Measurements from ENCODE around the gene RAD51B.

RAD51B gene

DNA sequence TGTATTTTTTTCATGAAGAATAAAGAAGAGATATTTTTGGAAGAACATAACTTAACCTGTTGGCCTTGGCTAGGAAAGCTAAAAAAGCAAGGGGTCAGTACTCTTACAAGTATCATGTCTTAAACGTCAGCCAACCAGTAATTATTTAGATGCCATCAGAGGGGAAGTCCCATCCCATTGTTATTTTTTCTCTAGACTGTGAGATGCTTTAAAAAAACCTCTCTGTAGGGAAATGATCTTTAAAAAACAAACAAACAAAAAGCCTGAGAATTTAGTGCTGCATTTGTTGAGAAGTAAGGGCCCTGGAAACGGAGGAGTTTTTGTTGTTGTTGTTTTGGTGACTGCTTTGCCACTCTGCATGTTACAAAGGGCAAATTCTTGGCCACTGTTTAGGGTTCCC, 499.2 kb downstream of the RAD51B start:
- DNase-seq (ENCODE audit: low read depth): peak; percentile 45
- Histone ChIP-seq H3K9me3 (ENCODE audit: control insufficient read depth, low read length) (no peaks in the 10 kb centered on the region), H3K4me1 (ENCODE audit: control insufficient read depth, insufficient read depth, low read length) (no peaks in the 10 kb centered on the region), H3K36me3 (ENCODE audit: control insufficient read depth, insufficient read depth, low read length, severe bottlenecking) (no peaks in the 10 kb centered on the region), H3K27me3 (replicated peaks; ENCODE audit: control insufficient read depth, insufficient read depth, low read length) (no peaks in the 10 kb centered on the region), H3K4me3 (ENCODE audit: low read length) (no peak overlapping the region), H3K9ac (ENCODE audit: low read length) (no peak overlapping the region)

DNA sequence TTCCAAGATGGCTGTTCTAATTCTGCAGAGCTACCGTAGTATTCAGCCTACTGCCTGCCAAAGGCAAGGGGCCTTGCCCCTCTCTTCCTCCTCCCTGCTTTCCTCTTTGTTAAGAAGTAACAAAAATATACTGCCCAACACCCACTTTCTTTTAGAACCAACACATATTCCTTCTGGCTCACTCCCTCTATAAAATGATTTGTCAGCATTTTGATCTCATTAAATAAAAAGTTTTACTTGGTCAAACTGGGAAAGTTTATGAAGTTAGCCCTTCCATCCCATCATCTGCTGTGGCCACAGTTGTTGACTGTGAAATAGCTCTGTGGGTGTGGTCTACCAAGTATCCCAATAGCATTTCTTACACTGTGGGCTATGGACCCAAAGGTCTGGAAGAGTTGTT, 500.9 kb downstream of the RAD51B start:
- Histone ChIP-seq H3K9ac (ENCODE audit: low read length) (no peak overlapping the region), H3K27me3 (replicated peaks; ENCODE audit: control insufficient read depth, insufficient read depth, low read length) (no peaks in the 10 kb centered on the region), H3K36me3 (ENCODE audit: control insufficient read depth, insufficient read depth, low read length, severe bottlenecking) (no peaks in the 10 kb centered on the region), H3K4me3 (ENCODE audit: low read length) (no peak overlapping the region), H3K4me1 (ENCODE audit: control insufficient read depth, insufficient read depth, low read length) (no peaks in the 10 kb centered on the region), H3K9me3 (ENCODE audit: control insufficient read depth, low read length) (no peaks in the 10 kb centered on the region)
- DNase-seq (ENCODE audit: low read depth): no peak

DNA sequence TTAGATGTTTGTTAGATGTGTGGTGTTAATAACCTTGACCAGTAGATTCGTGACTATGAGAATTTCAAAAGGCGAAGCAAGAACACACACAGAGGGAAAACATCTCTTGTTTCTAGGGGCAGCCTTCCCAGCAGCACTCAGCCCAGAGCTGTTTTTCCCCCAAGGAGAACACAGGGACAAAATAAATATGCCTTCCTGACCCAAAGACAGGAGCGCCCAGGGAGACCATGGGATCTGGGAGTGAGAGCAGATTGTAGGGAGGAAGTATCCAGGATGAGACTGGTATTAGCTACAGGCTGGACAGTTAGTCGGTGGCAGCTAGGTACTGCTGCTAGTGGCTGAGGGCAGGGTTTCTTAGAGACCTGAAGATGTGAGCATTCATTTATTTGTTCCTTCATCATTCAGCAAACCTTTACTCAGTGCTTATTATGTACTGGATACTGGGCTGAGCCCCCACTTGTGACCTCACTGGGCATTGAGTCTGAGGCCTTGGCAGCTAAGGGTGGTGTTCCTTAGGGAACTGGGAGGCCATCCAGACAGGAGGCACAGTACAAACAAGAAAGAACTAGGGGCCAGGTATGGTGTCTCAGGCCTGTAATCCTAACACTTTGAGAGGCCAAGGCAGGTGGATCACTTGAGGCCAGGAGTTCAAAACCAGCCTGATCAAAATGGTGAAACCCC, 503.5 kb downstream of the RAD51B start:
- H3K9me3 ChIP-seq (ENCODE audit: control insufficient read depth, low read length): no peaks in the 10 kb centered on the region
- no peaks in the 10 kb centered on the region for H3K36me3 ChIP-seq (ENCODE audit: control insufficient read depth, insufficient read depth, low read length, severe bottlenecking)
- no peaks in the 10 kb centered on the region for H3K27me3 ChIP-seq (replicated peaks; ENCODE audit: control insufficient read depth, insufficient read depth, low read length)
- no peak overlapping the region for H3K4me3 ChIP-seq (ENCODE audit: low read length)
- H3K4me1 ChIP-seq (ENCODE audit: control insufficient read depth, insufficient read depth, low read length): no peaks in the 10 kb centered on the region
- DNase-seq (ENCODE audit: low read depth): no peak
- no peak overlapping the region for H3K9ac ChIP-seq (ENCODE audit: low read length)

DNA sequence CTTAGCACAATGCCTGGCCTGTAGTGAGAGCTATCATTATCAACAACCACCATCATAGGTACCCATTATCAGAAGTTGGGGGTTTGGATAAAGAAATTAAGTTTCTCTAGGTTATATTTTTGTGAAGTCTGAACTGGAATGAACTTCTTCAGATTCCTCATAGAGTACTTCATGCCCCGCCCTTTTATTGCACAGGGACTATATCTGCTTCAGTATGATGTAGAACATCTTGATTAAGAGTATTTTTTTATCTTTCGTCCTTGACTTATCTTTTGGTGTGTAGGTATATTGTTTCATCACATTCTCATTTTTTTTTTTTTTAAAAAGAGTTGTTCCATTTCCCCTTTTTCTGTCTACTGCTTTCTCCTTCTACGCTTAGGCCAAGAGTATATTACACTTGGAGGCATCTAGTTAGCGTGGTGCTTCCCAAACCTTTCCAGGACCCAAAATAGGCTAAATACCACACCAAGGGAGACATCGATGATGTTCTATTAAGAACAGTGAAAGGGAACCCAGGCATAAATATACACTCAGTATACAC, 505.8 kb downstream of the RAD51B start:
- H3K4me1 ChIP-seq (ENCODE audit: control insufficient read depth, insufficient read depth, low read length): no peaks in the 10 kb centered on the region
- no peak for DNase-seq (ENCODE audit: low read depth)

DNA sequence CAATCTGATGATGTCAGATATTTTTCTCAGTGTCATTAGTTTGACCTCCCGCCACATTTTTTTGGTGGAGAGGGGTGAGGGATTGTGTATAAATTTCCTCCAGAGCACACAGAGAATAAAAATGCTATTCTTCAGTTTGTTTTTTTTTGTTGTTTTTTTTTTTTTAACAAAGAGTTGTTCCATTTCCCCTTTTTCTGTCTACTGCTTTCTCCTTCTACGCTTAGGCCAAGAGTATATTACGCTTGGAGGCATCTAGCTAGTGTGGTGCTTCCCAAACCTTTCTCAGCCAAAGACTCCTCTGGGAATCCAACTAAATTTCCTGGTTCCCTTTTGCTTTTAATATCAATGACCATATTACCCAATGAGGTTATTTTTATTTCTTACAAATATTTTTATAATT, 507.7 kb downstream of the RAD51B start:
- H3K36me3 ChIP-seq (ENCODE audit: control insufficient read depth, insufficient read depth, low read length, severe bottlenecking): no peaks in the 10 kb centered on the region
- H3K9me3 ChIP-seq (ENCODE audit: control insufficient read depth, low read length): no peaks in the 10 kb centered on the region
- H3K4me3 ChIP-seq (ENCODE audit: low read length): no peak overlapping the region
- H3K9ac ChIP-seq (ENCODE audit: low read length): no peak overlapping the region
- H3K27me3 ChIP-seq (replicated peaks; ENCODE audit: control insufficient read depth, insufficient read depth, low read length): no peaks in the 10 kb centered on the region
- no peaks in the 10 kb centered on the region for H3K4me1 ChIP-seq (ENCODE audit: control insufficient read depth, insufficient read depth, low read length)
- DNase-seq (ENCODE audit: low read depth): no peak

More for the DNA sequence above, 505.8 kb downstream of the RAD51B start:
- no peak overlapping the region for H3K4me3 ChIP-seq (ENCODE audit: low read length)
- no peaks in the 10 kb centered on the region for H3K36me3 ChIP-seq (ENCODE audit: control insufficient read depth, insufficient read depth, low read length, severe bottlenecking)
- H3K9ac ChIP-seq (ENCODE audit: low read length): no peak overlapping the region
- no peaks in the 10 kb centered on the region for H3K9me3 ChIP-seq (ENCODE audit: control insufficient read depth, low read length)
- H3K27me3 ChIP-seq (replicated peaks; ENCODE audit: control insufficient read depth, insufficient read depth, low read length): no peaks in the 10 kb centered on the region

DNA sequence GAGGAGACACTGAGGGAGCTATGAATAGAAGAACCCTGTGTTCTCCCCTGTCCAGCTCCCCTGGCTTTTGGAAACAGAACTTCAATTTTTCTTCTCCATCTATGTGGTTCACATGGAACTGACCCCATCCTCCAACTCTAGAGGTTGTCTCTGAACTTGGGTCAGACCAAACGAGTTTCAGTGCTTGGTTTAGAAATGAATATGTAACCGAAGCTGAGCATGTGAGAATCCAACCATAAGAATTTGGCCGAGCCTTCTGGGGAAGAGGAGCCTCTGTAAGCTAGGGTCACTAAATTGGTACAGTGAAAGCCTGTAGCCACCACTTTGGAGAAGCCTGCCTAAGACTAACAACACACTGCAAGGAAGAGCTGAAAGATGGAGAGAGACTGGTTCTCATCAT, 508.9 kb downstream of the RAD51B start:
- no peaks in the 10 kb centered on the region for H3K36me3 ChIP-seq (ENCODE audit: control insufficient read depth, insufficient read depth, low read length, severe bottlenecking)
- DNase-seq (ENCODE audit: low read depth): no peak
- no peaks in the 10 kb centered on the region for H3K4me1 ChIP-seq (ENCODE audit: control insufficient read depth, insufficient read depth, low read length)
- H3K9ac ChIP-seq (ENCODE audit: low read length): no peak overlapping the region
- no peak overlapping the region for H3K4me3 ChIP-seq (ENCODE audit: low read length)
- H3K27me3 ChIP-seq (replicated peaks; ENCODE audit: control insufficient read depth, insufficient read depth, low read length): no peaks in the 10 kb centered on the region
- H3K9me3 ChIP-seq (ENCODE audit: control insufficient read depth, low read length): no peaks in the 10 kb centered on the region

DNA sequence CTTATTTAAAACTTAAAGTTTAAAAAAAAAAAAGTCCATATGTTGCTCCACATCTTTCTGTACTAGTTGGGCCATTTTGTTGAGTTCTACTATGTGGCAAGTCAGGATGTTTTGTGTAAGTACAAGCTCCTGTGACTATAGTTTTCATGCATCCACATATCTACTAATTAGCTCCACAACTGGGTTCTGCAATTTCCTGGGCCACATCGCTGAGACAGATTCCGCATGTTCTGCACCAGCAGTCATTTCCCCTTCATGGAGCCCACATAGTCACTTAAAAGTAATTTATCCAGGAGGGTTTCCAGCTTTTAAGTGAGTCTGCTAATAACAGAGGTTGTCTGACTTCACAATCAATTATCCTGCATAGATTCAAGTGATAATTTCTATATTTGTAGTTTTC, 511.8 kb downstream of the RAD51B start:
- Histone ChIP-seq H3K27me3 (replicated peaks; ENCODE audit: control insufficient read depth, insufficient read depth, low read length) (no peaks in the 10 kb centered on the region), H3K4me3 (ENCODE audit: low read length) (no peak overlapping the region), H3K9me3 (ENCODE audit: control insufficient read depth, low read length) (no peaks in the 10 kb centered on the region), H3K9ac (ENCODE audit: low read length) (no peak overlapping the region), H3K36me3 (ENCODE audit: control insufficient read depth, insufficient read depth, low read length, severe bottlenecking) (no peaks in the 10 kb centered on the region), H3K4me1 (ENCODE audit: control insufficient read depth, insufficient read depth, low read length) (no peaks in the 10 kb centered on the region)
- no peak for DNase-seq (ENCODE audit: low read depth)

DNA sequence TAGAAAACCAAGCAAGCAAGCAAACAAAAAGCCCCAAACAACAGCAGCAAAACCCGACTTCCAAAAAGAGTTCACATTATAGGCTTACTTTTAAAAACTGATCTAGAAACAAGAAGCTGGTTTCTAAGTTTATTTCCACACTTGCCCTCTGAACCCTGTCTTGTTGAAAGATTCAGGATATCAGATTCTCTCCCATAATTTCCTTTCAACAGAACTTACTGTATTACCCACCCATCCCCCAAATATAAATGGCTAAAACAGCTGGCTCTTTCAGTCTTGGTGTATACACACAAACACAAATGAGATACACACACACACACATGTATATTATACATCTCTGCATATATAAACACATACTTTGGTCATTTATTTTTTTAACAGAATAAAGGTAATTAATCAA, 512.4 kb downstream of the RAD51B start:
- Histone ChIP-seq H3K4me3 (ENCODE audit: low read length) (no peak overlapping the region), H3K9me3 (ENCODE audit: control insufficient read depth, low read length) (no peaks in the 10 kb centered on the region), H3K36me3 (ENCODE audit: control insufficient read depth, insufficient read depth, low read length, severe bottlenecking) (no peaks in the 10 kb centered on the region), H3K4me1 (ENCODE audit: control insufficient read depth, insufficient read depth, low read length) (no peaks in the 10 kb centered on the region), H3K27me3 (replicated peaks; ENCODE audit: control insufficient read depth, insufficient read depth, low read length) (no peaks in the 10 kb centered on the region), H3K9ac (ENCODE audit: low read length) (no peak overlapping the region)
- no peak for DNase-seq (ENCODE audit: low read depth)

DNA sequence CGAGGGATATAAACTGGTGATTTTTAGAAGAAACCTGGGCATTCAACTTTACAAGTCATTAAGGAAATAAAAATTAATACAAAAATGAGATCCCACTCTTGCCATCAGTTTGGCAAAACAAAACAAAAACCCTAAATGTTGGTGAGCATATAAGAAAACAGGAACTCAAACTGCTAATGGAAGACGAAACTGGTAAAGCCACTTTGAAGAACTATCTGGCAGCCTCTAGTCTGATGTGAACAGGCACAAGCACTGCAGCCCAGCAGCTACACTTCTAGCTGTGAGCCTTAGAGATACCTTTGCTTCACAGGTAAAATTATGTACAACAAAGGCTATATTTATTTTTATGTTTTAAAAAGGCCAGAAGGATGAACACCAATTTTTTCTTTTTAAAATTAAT, 513.7 kb downstream of the RAD51B start:
- no peak for DNase-seq (ENCODE audit: low read depth)
- Histone ChIP-seq H3K9me3 (ENCODE audit: control insufficient read depth, low read length) (no peaks in the 10 kb centered on the region), H3K27me3 (replicated peaks; ENCODE audit: control insufficient read depth, insufficient read depth, low read length) (no peaks in the 10 kb centered on the region), H3K4me3 (ENCODE audit: low read length) (no peak overlapping the region), H3K36me3 (ENCODE audit: control insufficient read depth, insufficient read depth, low read length, severe bottlenecking) (no peaks in the 10 kb centered on the region), H3K4me1 (ENCODE audit: control insufficient read depth, insufficient read depth, low read length) (no peaks in the 10 kb centered on the region), H3K9ac (ENCODE audit: low read length) (no peak overlapping the region)

- Histone ChIP-seq H3K4me3 (ENCODE audit: low read length) (no peak overlapping the region), H3K9ac (ENCODE audit: low read length) (no peak overlapping the region), H3K4me1 (ENCODE audit: control insufficient read depth, insufficient read depth, low read length) (no peaks in the 10 kb centered on the region), H3K36me3 (ENCODE audit: control insufficient read depth, insufficient read depth, low read length, severe bottlenecking) (no peaks in the 10 kb centered on the region), H3K27me3 (replicated peaks; ENCODE audit: control insufficient read depth, insufficient read depth, low read length) (no peaks in the 10 kb centered on the region), H3K9me3 (ENCODE audit: control insufficient read depth, low read length) (no peaks in the 10 kb centered on the region)
- DNase-seq (ENCODE audit: low read depth): no peak
Measured at GRCh38 chr14:68335312-68335711, 515.7 kb downstream of the RAD51B start.

DNA sequence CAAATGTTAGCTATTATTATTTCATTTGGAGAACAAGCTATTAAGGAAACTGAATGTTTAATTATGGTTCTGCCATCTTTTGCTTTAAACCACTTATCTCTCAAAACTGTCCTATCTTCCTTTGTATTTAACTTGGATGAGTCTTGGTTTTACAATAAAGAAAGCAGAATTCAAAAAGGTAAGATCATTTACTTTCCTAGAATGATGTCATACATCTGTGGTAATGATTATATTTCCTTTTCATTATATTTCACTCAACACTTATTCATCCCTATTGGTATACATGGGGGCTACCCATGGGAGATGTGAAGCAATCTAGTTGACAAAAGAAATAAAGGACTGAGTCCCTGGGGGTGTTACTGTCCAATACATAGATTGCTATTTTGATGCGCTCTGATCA, 516.6 kb downstream of the RAD51B start:
- H3K4me3 ChIP-seq (ENCODE audit: low read length): no peak overlapping the region
- no peaks in the 10 kb centered on the region for H3K4me1 ChIP-seq (ENCODE audit: control insufficient read depth, insufficient read depth, low read length)
- no peaks in the 10 kb centered on the region for H3K36me3 ChIP-seq (ENCODE audit: control insufficient read depth, insufficient read depth, low read length, severe bottlenecking)
- no peaks in the 10 kb centered on the region for H3K9me3 ChIP-seq (ENCODE audit: control insufficient read depth, low read length)
- no peak for DNase-seq (ENCODE audit: low read depth)
- H3K9ac ChIP-seq (ENCODE audit: low read length): no peak overlapping the region
- H3K27me3 ChIP-seq (replicated peaks; ENCODE audit: control insufficient read depth, insufficient read depth, low read length): no peaks in the 10 kb centered on the region

DNA sequence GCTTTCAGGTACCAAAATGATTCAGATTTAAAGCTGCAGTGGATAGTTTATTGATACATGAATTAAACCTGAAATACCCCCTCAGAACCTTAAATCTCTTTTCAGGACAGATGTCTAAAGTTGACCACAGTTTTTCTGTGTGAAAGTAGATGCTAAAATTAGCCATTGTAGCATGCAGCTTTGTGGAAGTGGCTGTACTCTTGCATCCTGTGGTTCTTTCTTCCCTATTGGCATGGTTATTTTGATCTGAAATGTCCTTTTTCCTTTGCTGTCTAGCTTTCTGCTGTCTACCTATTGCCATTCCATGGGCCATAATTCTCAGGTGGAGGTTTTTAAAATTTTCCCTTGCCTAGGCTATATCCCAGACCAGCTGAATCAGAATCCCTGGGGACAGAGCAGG, 517.7 kb downstream of the RAD51B start:
- H3K27me3 ChIP-seq (replicated peaks; ENCODE audit: control insufficient read depth, insufficient read depth, low read length): no peaks in the 10 kb centered on the region
- no peaks in the 10 kb centered on the region for H3K9me3 ChIP-seq (ENCODE audit: control insufficient read depth, low read length)
- H3K4me3 ChIP-seq (ENCODE audit: low read length): no peak overlapping the region
- no peaks in the 10 kb centered on the region for H3K4me1 ChIP-seq (ENCODE audit: control insufficient read depth, insufficient read depth, low read length)
- no peak for DNase-seq (ENCODE audit: low read depth)
- H3K9ac ChIP-seq (ENCODE audit: low read length): no peak overlapping the region
- H3K36me3 ChIP-seq (ENCODE audit: control insufficient read depth, insufficient read depth, low read length, severe bottlenecking): no peaks in the 10 kb centered on the region
